BLaER1 treated with 17β-estradiol and CSF1 and Interleukin-3, amounts not matched to agents 10 nM and 100 nM (cell line): ENCODE results near the gene ADIPOR1.
A peak's percentile ranks its signal among the peaks of the same experiment; 100 is the strongest.

Source experiments
- H3K27ac ChIP-seq, 11 experiments: shearing (Covaris generic); formaldehyde crosslinking; 2 replicates each; pipeline ENCODE4 v1.8.1; 2022
- H3K27me3 ChIP-seq, 11 experiments: shearing (Covaris generic); formaldehyde crosslinking; 2 replicates each; pipeline ENCODE4 v1.8.1; 2022
- H3K36me3 ChIP-seq, 11 experiments: shearing (Covaris generic); formaldehyde crosslinking; 2 replicates each; pipeline ENCODE4 v1.8.1; 2022
- H3K4me1 ChIP-seq, 10 experiments: shearing (Covaris generic); formaldehyde crosslinking; 2 replicates each; pipeline ENCODE4 v1.8.1; 2022
- H3K4me2 ChIP-seq, 11 experiments: shearing (Covaris generic); formaldehyde crosslinking; 2 replicates each; pipeline ENCODE4 v1.8.1; 2022
- H3K4me3 ChIP-seq, 10 experiments: shearing (Covaris generic); formaldehyde crosslinking; 2 replicates each; pipeline ENCODE4 v1.8.1; 2022
- H3K9ac ChIP-seq, 11 experiments: shearing (Covaris generic); formaldehyde crosslinking; 2 replicates each; pipeline ENCODE4 v1.8.1; 2022
- H3K9me3 ChIP-seq, 11 experiments: shearing (Covaris generic); formaldehyde crosslinking; replicated peaks in 1 of 11; 2 replicates each; pipeline ENCODE4 v1.8.1; 2022
- H4K20me1 ChIP-seq, 11 experiments: shearing (Covaris generic); formaldehyde crosslinking; 2 replicates each; pipeline ENCODE4 v1.8.1; 2022
- Cebpa-rat ChIP-seq, 11 experiments: shearing (Covaris generic); IDR thresholded peaks; 2 replicates each; pipeline ENCODE4 v1.8.1; 2022

The ADIPOR1 gene

DNA sequence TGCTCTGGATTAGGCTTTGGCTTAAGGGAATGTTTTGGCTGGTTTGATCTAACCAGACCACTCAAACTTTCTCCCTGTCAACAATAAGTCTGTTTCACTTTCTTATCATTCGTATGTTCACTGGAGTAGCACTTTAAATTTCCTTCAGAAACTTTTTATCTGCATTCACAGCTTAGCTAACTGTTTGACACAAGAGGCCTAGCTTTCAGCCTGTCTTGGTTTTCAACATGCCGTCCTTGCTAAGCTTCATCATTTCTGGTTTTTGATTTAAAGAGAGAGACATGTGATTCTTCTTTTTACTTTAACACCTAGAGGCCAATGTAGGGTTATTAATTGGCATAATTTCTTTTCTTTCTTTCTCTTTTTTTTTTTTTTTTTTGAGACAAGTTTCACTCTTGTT lies 23.8 kb upstream of the ADIPOR1 start:
- Histone ChIP-seq H3K27ac (no peak overlapping the region), H3K36me3 (no peaks in the 10 kb centered on the region), H3K9me3 (peaks cover 0 to 21% (median 10%) of the 10 kb centered on the region in 11 experiments; a peak in 16 of 22 replicates), H3K4me3 (no peak overlapping the region), H3K9ac (no peak overlapping the region), H3K4me1 (peaks cover 4 to 31% (median 22%) of the 10 kb centered on the region in 10 experiments; a peak in 17 of 20 replicates), H4K20me1 (no peaks in the 10 kb centered on the region), H3K27me3 (no peaks in the 10 kb centered on the region), H3K4me2 (peak overlapping the region in 1 of 11 experiments; percentile 16; a peak in 1 of 22 replicates)
- TF ChIP-seq Cebpa-rat (IDR thresholded peaks at IDR 0.05), result no peak

DNA sequence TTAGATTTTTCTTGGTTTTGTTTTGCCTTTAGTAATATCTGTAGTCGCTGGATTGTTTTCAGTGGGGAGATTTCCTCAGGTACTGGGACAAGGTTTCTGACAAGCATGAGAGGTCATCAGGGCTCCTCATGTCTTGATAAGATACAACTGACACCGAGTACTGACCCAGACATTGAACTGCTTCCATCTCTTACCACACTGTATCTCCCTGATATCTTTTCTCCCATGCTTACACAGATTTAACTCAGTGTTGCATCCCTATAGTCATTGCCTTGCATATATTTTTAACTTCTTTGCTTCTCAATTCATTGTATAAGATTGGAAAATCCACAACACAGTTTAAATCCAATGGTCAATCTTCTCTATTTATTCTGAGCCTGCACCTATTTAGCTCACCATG lies 21.3 kb upstream of the ADIPOR1 start:
- Histone ChIP-seq H3K4me2 (peak overlapping the region in 8 of 11 experiments; percentile 44 to 69 (median 64); a peak in 15 of 22 replicates), H3K27ac (peak overlapping the region in 1 of 11 experiments; percentile 9; a peak in 1 of 22 replicates), H3K4me1 (peaks cover 10 to 37% (median 31%) of the 10 kb centered on the region in 10 experiments), H4K20me1 (no peaks in the 10 kb centered on the region), H3K27me3 (no peaks in the 10 kb centered on the region), H3K9me3 (peaks cover 0 to 21% (median 10%) of the 10 kb centered on the region in 11 experiments; a peak in 16 of 22 replicates), H3K4me3 (no peak overlapping the region), H3K36me3 (no peaks in the 10 kb centered on the region), H3K9ac (no peak overlapping the region)
- TF ChIP-seq Cebpa-rat (IDR thresholded peaks at IDR 0.05), result no peak

DNA sequence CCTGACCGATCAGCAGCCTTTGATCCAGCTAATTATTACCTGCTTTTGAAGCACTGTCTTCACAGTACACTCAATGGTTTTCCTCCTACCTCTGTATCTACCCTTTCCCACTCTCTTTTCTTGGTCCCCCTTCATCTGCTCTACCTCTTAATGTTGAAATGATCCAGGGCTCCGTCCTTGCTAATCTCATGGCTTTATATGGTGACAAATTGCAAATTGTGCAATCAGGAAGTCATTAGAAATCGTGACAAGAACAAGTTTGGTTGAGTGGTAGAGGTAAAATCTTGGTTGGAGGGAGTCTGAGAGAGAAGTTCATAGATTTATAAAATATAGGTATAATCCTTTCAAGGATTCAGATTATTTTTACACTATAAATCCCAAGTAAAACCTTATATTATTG lies 18.5 kb upstream of the ADIPOR1 start:
- H3K9ac ChIP-seq, result no peak overlapping the region
- H3K9me3 ChIP-seq, result peaks cover 0 to 22% (median 11%) of the 10 kb centered on the region in 11 experiments; a peak in 17 of 22 replicates
- no peaks in the 10 kb centered on the region for H3K27me3 ChIP-seq
- H4K20me1 ChIP-seq, result no peaks in the 10 kb centered on the region
- no peaks in the 10 kb centered on the region for H3K36me3 ChIP-seq
- TF ChIP-seq Cebpa-rat (IDR thresholded peaks at IDR 0.05), result peak in 5 of 11 experiments; percentile 37 to 81 (median 58); a peak in 7 of 22 replicates
- no peak overlapping the region for H3K4me3 ChIP-seq
- peaks cover 10 to 37% (median 31%) of the 10 kb centered on the region in 10 experiments for H3K4me1 ChIP-seq
- 0 out of 22 replicates have a peak overlapping the region, but pooled peaks of 1 of the 11 experiments have one; percentile 24 for H3K27ac ChIP-seq
- H3K4me2 ChIP-seq, result peak overlapping the region in 9 of 11 experiments; percentile 24 to 63 (median 39); a peak in 14 of 22 replicates

DNA sequence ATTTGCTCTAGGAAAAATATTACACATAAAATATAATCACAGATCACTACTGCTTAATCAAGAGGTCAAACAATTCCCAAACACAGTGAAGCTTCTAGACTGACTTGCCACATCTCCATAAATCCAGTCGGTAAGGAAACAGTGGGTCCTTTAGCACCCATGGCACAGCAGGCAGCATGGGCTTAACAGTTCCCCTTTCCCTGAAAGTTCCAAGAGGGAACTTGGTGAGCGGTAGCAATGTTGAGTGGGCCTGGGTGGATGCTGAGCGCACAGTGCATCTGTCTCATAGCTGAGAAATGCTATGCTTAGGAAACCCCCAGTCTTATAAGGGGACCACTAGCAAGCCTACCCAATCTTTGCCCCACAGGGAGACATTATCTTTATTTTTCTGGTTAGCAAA lies 16.7 kb upstream of the ADIPOR1 start:
- Histone ChIP-seq H3K9me3 (peaks cover 0 to 10% (median 0%) of the 10 kb centered on the region in 11 experiments; a peak in 3 of 22 replicates), H3K4me1 (peaks cover 18 to 35% (median 27%) of the 10 kb centered on the region in 10 experiments), H3K27me3 (no peaks in the 10 kb centered on the region), H3K36me3 (no peaks in the 10 kb centered on the region), H4K20me1 (no peaks in the 10 kb centered on the region), H3K27ac (no peak overlapping the region), H3K9ac (no peak overlapping the region), H3K4me3 (no peak overlapping the region), H3K4me2 (no peak overlapping the region)
- no peak for TF ChIP-seq Cebpa-rat (IDR thresholded peaks at IDR 0.05)

DNA sequence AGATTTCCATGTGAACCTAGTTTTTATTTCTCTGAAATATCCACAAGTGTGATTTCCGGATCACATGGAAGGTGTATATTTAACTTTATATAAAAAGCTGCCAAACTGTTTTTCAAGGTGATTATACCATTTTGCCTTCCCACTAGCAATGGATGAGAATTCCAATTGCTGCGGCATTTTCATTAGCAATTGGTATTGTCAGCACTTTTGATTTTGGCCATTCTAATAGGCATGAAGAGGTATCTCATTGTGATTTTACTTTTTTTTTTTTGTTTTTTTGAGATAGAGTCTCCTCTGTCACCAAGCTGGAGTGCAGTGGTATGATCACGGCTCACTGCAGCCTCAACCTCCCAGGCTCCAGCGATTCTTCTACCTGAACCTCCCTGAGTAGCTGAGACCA lies 13.9 kb upstream of the ADIPOR1 start:
- H3K9ac ChIP-seq, result no peak overlapping the region
- no peaks in the 10 kb centered on the region for H3K36me3 ChIP-seq
- H3K27ac ChIP-seq, result no peak overlapping the region
- H3K9me3 ChIP-seq, result peaks cover 0 to 10% (median 0%) of the 10 kb centered on the region in 11 experiments; a peak in 3 of 22 replicates
- no peak overlapping the region for H3K4me3 ChIP-seq
- H3K4me2 ChIP-seq, result no peak overlapping the region
- H4K20me1 ChIP-seq, result no peaks in the 10 kb centered on the region
- peaks cover 28 to 42% (median 37%) of the 10 kb centered on the region in 10 experiments for H3K4me1 ChIP-seq
- no peak for TF ChIP-seq Cebpa-rat (IDR thresholded peaks at IDR 0.05)
- H3K27me3 ChIP-seq, result no peaks in the 10 kb centered on the region

DNA sequence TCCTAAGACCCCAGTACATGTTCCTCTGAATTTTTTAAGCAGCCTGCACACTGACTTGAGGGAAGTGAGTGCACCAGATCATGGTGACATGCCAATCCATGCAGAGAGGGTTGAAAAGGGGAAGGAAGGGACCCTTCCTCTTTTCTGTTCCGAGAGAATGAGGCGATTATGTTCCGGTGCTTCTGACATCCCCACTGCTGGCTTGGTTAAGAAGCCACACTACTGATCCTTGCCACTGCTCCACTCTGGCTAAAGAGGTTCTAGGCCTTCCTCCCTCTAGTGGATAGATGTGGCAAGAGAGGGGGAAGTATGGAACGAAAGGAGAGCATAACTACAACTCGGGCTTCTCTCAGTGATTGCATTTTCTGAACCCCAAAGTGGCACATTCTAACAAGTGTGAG lies 10.8 kb upstream of the ADIPOR1 start:
- Histone ChIP-seq H3K27me3 (no peaks in the 10 kb centered on the region), H3K9me3 (peaks cover 0 to 10% (median 0%) of the 10 kb centered on the region in 11 experiments; a peak in 3 of 22 replicates), H3K36me3 (peaks cover 4 to 19% (median 15%) of the 10 kb centered on the region in 11 experiments; a peak in 19 of 22 replicates), H3K4me2 (peak overlapping the region; percentile 86 to 100 (median 99)), H3K27ac (peak overlapping the region; percentile 74 to 98 (median 90)), H3K4me3 (peak overlapping the region in 8 of 10 experiments; percentile 67 to 99 (median 90); a peak in 10 of 20 replicates), H3K9ac (peak overlapping the region; percentile 78 to 92 (median 86)), H4K20me1 (peaks cover 0 to 7% (median 0%) of the 10 kb centered on the region in 11 experiments; a peak in 4 of 22 replicates), H3K4me1 (peaks cover 42 to 53% (median 50%) of the 10 kb centered on the region in 10 experiments)
- TF ChIP-seq Cebpa-rat (IDR thresholded peaks at IDR 0.05), result peak in 2 of 11 experiments; percentile 25 to 35; a peak in 2 of 22 replicates

DNA sequence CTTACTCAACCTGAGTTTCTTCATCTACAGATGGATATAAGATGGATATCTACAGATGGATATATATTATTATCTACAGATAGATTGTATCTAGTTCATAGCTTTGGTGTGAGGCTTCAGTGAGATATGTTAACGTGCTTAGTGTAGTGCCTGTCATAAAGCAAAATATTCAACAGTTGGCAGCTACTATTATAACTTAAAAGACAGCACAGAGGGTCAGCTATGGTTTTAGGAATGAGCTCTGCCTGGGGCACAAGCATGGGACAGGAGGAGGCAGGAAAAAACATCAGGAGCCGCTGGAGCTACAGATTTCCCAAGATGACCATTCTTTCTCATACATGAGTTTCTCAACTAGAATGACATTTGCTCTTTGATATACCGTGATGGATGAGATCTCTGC lies 10.2 kb upstream of the ADIPOR1 start:
- peaks cover 42 to 53% (median 50%) of the 10 kb centered on the region in 10 experiments for H3K4me1 ChIP-seq
- peaks cover 7 to 25% (median 21%) of the 10 kb centered on the region in 11 experiments for H3K36me3 ChIP-seq
- peaks cover 0 to 10% (median 0%) of the 10 kb centered on the region in 11 experiments; a peak in 3 of 22 replicates for H3K9me3 ChIP-seq
- peak overlapping the region; percentile 78 to 92 (median 86) for H3K9ac ChIP-seq
- peak overlapping the region; percentile 74 to 98 (median 90) for H3K27ac ChIP-seq
- peaks cover 0 to 7% (median 0%) of the 10 kb centered on the region in 11 experiments; a peak in 4 of 22 replicates for H4K20me1 ChIP-seq
- peak overlapping the region; percentile 86 to 100 (median 99) for H3K4me2 ChIP-seq
- H3K27me3 ChIP-seq, result no peaks in the 10 kb centered on the region
- TF ChIP-seq Cebpa-rat (IDR thresholded peaks at IDR 0.05), result no peak
- peak overlapping the region; percentile 67 to 99 (median 90) for H3K4me3 ChIP-seq

DNA sequence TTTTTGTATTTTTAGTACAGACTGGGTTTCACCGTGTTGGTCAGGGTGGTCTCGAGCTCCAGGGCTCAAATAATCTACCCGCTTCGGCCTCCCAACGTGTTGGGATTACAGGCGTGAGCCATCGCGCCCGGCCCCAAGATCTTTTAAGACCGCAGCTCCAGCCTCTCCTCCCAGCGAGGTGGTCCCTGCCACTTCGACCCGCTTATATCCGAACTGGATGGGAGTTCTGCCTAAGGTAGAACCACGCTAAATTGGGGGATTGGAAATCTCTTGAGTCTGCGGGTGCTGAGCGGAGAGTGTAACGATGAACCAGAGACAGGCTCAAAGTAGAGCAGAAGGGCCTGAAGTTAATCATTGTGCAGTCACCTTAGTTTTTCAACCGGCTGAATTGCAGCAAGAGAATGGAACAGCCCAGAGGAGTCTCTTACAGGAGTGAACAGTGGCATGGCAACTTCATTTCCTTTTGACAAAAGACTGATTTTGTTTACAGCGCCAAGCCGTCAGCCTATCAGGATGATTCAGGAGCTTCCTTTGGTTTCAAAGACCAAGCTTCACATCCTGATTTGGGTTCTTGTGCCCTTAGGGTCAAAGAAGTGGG lies 9.7 kb upstream of the ADIPOR1 start:
- Histone ChIP-seq H3K9ac (peak overlapping the region; percentile 78 to 92 (median 86)), H3K27me3 (no peaks in the 10 kb centered on the region), H3K36me3 (peaks cover 12 to 30% (median 26%) of the 10 kb centered on the region in 11 experiments), H4K20me1 (peaks cover 0 to 7% (median 0%) of the 10 kb centered on the region in 11 experiments; a peak in 4 of 22 replicates), H3K4me3 (peak overlapping the region; percentile 67 to 99 (median 90)), H3K4me1 (peaks cover 42 to 53% (median 50%) of the 10 kb centered on the region in 10 experiments), H3K4me2 (peak overlapping the region; percentile 86 to 100 (median 99)), H3K9me3 (peaks cover 0 to 7% (median 0%) of the 10 kb centered on the region in 11 experiments; a peak in 3 of 22 replicates), H3K27ac (peak overlapping the region; percentile 74 to 98 (median 90))
- TF ChIP-seq Cebpa-rat (IDR thresholded peaks at IDR 0.05), result no peak
